HG03175 (cell line): Measurements from ENCODE around the gene SCD5.

Experiments
- ATAC-seq: cut with Tn5 transposase; IDR thresholded peaks from one replicate; pipeline ENCODE4 v1.9.1; 2021; ENCODE audit warnings: mild to moderate bottlenecking, moderate library complexity; ENCODE audit not compliant: unreplicated experiment

Gene SCD5

GRCh38 chr4:82737354-82737753 is 61.2 kb downstream of the SCD5 start:
- no peak for ATAC-seq

DNA sequence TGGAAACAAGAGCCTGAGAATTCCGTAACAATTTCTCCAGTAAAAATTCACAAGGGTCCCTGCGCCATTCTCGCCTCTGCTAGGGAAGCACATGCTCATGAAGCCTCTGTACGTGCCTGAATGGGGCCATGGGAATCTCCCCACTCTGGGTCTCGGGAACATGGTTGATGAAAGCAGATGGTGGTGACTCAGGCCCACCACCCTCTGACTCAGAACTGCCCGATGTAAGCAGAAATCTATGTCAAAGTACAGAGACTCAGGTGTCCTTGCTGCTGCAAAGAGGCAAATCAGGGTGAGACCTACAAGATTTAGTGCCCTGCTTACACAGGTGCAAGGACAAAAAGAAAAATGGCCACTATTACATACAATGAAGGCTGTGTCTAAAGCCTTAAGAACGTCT is 65.0 kb downstream of the SCD5 start:
- ATAC-seq, result no peak

DNA sequence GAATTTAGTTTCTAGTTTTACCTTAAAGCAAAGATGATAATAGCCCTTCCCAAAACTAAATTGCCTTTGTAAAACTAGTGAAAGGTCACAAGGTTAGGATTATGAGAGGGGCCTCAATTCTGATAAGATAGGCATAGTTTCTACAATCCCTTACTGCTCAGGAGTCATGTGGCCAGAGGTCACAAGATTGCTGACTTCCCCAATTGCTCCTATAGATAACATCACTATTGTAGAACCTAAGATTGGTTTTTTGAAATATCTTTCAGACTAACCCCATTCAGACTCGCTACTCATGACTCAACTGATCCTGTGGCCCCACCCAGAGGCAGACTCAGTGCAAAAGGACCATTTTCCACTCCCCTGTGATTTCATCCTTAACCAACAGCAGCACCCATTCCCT is 70.3 kb downstream of the SCD5 start:
- ATAC-seq, result no peak

- ATAC-seq, result no peak
These were observed 72.0 kb downstream of the SCD5 start for GRCh38 chr4:82726596-82726995.

- no peak for ATAC-seq
These were observed 76.7 kb downstream of the SCD5 start for GRCh38 chr4:82721819-82722423.

DNA sequence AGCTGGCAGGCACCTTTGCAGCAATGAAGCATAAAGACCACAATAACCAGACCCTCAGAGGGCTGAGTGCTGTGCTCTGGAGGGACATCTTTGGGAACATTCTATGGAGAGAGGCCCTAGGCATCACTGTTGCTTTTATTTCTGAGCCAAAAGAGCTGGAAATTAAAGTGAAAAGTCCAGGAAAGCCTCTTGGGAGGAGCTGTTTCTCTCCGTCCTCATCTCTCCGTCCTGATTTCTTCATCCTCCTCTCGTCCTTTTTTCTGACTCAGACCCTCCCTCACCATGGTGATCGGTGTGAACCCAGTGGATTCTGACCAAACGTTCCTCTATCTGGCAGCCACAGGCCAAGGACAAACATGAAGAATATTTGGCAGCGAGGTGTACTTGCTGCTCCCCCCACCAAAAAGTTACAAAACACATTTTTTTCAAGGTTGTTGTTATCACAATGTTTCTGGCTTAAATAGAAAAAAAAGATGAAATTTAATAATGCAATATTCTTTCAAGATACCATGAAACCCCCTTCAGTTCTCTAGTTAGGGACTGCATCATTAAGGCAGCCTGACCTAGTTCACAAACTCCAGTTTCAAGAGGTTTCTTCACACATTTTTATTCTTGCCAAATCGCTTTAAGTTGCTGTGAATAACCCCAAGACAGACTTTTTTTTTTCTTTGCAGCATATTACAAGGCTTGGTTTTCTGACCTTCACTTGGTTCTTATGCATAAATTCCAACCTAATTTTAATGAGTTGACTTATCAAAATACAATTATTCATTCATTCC is 80.2 kb downstream of the SCD5 start:
- ATAC-seq, result no peak

DNA sequence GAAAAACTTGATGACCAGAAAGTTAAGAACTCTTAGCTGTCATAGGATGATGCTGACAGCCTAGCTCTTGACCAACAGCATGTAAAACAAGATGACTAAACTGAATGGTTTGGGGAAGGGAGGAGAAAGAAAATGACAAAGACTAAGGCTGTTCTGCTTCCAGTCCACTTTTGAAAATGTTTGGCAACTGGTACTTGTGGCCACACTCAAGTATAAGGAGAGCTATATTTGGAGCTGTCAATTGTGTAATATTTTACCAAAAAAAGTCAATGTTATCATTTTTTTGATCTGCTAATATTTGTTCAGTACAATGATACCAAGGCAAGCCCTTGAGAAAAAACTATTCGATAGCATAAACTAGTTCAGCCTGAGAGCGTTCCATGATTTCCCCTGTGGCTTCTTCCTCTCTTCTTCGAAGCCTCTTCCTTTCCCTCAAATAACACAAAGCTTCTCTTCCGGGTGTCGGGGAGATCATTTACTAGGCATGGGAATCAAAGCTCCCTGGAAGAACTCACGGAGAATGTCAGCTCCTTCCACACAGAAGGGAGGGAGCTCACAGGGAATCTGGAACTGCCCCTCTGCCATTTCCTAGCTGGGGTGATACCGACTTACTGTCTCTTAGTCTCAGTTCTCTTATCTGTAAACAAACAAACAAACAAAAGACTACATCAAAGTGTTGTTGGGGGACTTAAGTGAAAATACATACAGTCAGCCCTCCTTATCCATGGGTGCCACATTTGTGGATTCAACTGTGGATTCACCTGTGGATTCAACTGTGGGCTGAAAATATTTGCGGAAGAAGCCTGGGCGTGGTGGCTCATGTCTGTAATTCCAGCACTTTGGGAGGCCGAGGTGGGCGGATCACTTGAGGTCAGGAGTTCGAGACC is 82.6 kb downstream of the SCD5 start:
- ATAC-seq, result no peak

- no peak for ATAC-seq
These were observed 84.7 kb downstream of the SCD5 start for GRCh38 chr4:82713856-82714255.

DNA sequence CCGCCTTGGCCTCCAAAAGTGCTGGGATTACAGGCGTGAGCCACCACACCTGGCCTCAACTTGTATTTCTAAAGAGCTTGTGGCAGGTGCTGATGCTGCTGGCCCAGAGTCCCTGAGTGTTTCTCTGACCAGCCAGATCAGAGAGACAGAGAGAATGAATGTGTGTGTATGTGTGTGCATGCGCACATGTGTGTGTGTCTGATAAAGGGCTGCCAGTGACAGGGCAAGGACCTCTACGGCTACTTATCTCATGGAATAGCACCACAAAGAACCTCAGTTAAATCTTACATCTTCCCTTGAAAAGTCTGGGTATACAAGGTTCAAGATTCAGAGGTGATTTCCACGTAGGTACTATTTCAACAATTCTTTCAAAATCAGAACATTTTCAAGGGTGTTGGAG is 86.0 kb downstream of the SCD5 start:
- ATAC-seq, result no peak

DNA sequence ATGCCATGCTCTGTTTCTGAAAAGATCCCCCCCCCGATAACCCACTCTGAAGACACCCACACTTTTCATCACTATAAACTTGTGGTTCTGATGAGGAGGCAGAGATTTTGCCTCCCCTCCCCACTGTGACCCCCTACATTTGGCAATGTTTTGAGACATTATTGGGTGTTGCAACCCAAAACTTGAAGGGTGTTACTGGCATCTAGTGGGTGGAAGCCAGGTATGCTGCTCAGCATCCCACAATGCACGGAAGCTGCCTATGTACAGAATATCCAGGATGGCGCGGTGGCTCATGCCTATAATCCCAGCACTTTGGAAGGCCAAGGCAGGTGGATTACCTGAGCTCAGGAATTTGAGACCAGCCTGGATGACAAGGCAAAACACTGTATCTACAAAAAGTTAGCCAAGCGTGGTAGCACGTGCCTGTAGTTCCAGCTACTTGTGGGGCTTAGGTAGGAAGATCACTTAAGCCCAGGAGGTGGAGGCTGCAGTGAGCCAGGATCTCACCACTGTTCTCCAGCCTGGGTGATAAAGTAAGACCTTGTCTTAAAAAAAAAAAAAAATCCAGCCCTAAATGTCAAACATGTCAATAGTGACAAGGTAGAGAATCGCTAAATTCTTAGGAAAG is 87.3 kb downstream of the SCD5 start:
- ATAC-seq, result no peak

- ATAC-seq, result no peak
These were observed 88.2 kb downstream of the SCD5 start for GRCh38 chr4:82710197-82710929.

GRCh38 chr4:82708982-82709381 is 89.6 kb downstream of the SCD5 start:
- ATAC-seq, result no peak

GRCh38 chr4:82706349-82707000 is 92.1 kb downstream of the SCD5 start:
- no peak for ATAC-seq

GRCh38 chr4:82705928-82706300 is 92.7 kb downstream of the SCD5 start:
- no peak for ATAC-seq

GRCh38 chr4:82705169-82705927 is 93.2 kb downstream of the SCD5 start:
- ATAC-seq, result no peak

GRCh38 chr4:82704156-82704555 is 94.4 kb downstream of the SCD5 start:
- no peak for ATAC-seq

- ATAC-seq, result no peak
These were observed 100.2 kb downstream of the SCD5 start for GRCh38 chr4:82698412-82698811.

DNA sequence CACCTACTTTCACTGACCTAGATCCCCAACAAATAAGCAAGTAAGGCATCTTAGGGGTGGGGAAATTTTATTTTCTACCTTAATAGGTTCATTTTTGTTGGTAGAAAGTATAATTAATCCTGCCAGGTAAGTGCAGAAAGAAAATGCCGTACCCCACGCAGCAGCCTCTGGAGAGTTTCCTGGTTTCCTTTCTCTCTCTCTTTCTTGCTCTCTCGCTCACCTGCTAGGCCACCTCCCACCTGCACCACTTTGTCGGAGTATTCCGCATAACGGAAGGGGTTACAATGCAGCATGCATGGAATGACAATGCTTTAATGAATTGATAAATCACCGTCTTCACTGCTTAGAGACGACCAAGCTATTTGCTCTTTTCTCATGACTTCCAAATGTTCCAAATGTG is 101.0 kb downstream of the SCD5 start:
- no peak for ATAC-seq

DNA sequence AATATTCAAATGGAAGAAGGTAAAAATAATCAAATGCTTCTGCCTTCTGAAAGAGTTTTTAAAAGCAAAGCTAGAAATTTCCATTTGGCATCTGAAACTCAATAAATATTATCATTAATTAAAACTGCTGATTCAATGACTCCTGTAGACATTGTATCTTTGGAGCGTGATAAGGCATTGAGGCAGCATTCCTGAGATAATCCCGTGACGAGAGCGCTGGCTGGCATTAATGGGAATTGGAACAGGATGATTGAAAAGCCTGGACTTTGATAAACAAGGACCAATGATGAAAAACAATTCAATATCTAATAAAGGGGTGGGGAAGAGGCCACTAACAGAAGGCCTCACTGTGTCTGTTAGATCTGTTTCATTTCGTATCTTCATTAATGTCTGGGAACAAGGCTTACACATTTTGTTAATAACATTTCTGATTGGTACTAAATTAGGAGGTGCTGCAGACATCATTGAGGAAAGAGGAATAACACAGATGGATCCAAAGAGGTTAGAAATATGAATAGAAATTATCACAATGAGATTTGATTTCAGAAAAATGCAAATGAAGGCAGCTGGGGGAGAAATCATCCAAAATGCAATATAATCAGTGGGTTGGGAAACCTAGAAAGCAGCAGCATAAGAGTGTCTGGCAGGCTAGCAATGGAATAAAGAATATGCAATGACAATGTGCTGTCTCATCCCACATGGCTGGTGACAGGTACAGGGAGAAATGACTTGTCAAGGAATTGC is 102.3 kb downstream of the SCD5 start:
- no peak for ATAC-seq
